ENCODE data around the gene SH3PXD2A. TPM values are rescaled to one million over a fixed set of nuclear protein-coding genes. Genes with fewer than 3 reads are reported as not detected.
"Not testable (repeated sequence)": the region's sequence is repeated elsewhere in the genome, so short reads cannot be mapped to it uniquely, and the experiment has no call there.

Gene SH3PXD2A
- polyA plus RNA-seq, 3 donors: 3.0 to 61.0 (median 36.1) TPM

GRCh38 chr10:103646304-103646703, 209.1 kb downstream of the SH3PXD2A start:
- no peak overlapping the region for H3K27ac ChIP-seq (ENCODE audit: low read depth, low read length)
- 98% methylated on average over 3 of the region's 3 CpGs for WGBS, 3 donors

DNA sequence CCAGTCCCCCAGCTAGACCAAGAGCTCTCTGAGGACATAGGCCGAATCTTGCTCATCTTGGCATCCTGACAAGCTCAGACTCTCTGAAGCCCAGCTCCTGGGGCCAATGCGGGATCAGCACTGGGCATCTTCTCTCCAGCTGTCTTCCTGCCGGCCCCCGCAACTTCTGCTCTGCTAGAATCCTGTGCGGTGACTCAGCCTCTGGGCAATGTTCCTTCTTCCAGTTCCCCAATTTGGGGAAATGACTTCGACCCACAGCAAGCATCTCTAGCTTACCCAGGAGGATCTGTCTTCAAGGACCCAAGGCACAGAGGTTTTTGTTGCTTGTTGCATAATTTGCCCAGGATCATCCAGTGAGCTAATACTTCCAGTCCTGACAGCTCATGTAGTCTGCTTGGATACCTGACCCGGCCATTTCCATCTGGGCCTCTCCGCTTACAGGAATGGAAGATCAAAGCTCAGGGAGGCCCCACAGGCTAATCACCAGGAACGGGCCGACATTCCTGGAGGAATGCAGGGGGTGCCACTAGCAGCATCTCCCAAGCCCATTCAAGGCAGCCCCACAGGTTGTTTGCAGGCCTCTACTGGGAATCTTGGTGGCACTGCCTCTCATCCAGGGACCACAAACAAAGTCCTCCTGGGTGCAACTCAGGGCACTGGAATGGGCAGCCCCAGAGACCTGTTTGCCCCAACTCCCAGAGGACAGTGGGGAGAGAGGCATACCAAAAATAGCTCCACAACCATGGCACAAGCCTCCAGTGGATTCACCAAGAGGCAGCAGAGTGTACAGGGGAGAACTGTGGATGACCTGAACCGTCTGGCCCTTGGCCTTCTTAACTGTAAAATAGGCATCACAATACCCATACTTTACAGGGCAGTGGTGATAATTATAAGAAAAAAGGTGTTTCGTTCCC, 210.0 kb downstream of the SH3PXD2A start:
- peak overlapping the region; percentile 16 for H3K27ac ChIP-seq (ENCODE audit: low read depth, low read length)
- WGBS, 3 donors: 40 to 69% (median 44%) methylated on average over 12 of the region's 12 CpGs

DNA sequence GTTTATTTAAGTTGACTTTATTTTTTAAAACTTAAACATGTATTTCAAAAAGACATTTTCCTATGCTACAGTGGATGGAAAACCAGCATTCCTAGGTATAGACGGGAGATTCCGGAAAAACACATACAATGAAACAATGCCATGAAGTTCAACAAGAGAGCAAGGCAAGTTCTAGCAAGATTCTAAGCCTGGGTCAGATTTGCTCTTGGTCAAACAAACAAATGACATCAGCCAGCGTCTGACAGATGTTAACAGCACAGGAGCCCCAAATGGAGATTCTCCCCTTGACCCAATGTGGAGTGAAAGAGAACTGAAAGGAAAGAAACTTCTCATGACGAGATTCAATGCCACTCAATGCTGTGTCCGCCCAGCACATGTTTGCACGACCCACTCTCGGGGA, 212.0 kb downstream of the SH3PXD2A start:
- 92 to 94% (median 94%) methylated on average over 7 of the region's 7 CpGs for WGBS, 3 donors
- no peak overlapping the region for H3K27ac ChIP-seq (ENCODE audit: low read depth, low read length)

DNA sequence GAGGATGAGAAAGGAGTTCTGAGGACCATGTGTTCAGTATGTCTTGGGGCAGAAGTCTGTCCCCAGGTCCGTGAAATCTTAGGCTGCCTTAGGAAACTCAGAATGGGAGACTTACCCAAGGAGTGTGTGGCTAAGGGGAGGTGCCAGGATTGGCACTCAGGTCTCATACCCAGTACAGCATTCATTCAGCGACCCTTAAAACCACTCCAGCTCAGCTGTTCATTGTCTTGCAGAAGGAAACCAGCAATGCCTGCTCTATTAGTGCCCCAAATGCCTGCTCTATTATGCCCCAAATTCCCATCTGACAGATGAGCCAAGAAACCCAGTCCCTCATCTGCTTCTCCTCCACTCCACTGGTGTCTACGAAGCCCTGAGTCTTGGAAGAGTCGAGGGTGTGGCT, 214.1 kb downstream of the SH3PXD2A start:
- WGBS, 3 donors: 84 to 87% (median 84%) methylated on average over 4 of the region's 4 CpGs
- no peak overlapping the region for H3K27ac ChIP-seq (ENCODE audit: low read depth, low read length)

- 62 to 66% (median 66%) methylated on average over 11 of the region's 11 CpGs for WGBS, 3 donors
- H3K27ac ChIP-seq (ENCODE audit: low read depth, low read length): no peak overlapping the region
These were observed 214.8 kb downstream of the SH3PXD2A start for GRCh38 chr10:103640436-103641181.

DNA sequence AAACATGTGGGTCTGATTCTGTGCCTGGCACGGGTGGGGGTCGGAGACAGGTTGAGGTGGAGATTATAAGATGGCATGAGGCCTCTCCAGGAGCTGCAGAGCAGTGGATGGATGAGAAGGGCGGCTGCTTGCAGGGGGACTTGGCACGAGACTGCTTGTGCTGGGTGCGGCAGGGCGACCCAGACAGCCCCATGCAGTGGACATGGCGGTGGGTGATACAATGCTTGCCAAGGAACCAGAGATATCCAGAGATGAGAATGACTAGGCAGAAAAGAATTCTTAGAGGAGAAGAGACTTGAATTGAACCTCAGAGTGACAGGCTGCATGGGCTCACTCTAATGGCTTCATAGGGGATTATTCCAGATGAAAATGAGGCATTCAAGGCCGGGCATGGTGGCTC, 216.4 kb downstream of the SH3PXD2A start:
- H3K27ac ChIP-seq (ENCODE audit: low read depth, low read length): no peak overlapping the region

GRCh38 chr10:103637927-103638557, 217.3 kb downstream of the SH3PXD2A start:
- 41 to 58% (median 58%) methylated on average over 19 of the region's 19 CpGs for WGBS, 3 donors
- no peak overlapping the region for H3K27ac ChIP-seq (ENCODE audit: low read depth, low read length)

More for the DNA sequence above, 216.4 kb downstream of the SH3PXD2A start:
- 88 to 94% (median 89%) methylated on average over 8 of the region's 8 CpGs for WGBS, 3 donors

- 73 to 87% (median 80%) methylated on average over 10 of the region's 10 CpGs for whole genome bisulfite sequencing, 3 donors
- no peak overlapping the region for H3K27ac ChIP-seq (ENCODE audit: low read depth, low read length)
These were observed 218.4 kb downstream of the SH3PXD2A start for GRCh38 chr10:103637011-103637410.

DNA sequence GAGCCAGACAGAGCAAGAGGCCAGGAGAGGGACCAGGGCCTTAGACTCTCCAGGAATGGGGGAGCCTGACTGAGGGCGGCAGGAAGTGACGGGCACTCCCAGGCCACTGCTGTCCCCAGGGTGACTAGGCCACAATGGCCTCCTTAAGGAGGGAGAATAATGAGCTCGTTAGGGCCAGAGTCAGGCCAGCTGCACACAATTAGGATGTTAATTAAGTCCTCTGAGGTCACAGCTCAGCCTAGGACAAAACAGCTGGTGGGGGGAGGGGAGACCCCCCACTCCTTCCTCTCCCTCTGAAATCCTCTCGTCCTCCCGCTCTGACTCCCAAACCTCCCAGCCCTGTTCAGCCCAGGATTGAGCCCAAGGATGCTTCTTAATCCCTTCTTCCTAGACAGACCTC, 218.9 kb downstream of the SH3PXD2A start:
- 71 to 83% (median 74%) methylated on average over 5 of the region's 5 CpGs for WGBS, 3 donors
- H3K27ac ChIP-seq (ENCODE audit: low read depth, low read length): no peak overlapping the region

- WGBS, 3 donors: 62 to 67% (median 67%) methylated on average over 5 of the region's 5 CpGs
These were observed 219.8 kb downstream of the SH3PXD2A start for GRCh38 chr10:103635580-103635979.

DNA sequence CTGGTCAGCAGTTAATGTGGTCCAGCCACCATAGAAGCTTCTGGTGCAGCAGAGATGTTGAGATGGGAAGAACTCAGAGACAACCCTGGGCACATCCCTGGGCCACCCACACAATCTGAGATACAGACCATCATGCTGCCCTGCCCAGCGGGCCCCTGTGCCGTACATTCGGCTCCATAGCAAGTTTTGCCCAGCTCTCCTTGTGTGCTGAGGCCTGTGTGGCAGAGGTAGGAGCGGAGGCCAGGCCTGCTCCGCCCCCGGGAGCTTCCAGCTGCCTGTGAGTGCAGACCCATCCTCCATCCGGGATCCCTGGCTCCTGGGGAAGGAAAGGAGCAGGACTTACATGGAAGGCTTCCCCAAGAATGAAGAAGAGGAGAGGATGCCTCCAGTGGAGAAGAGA, 221.5 kb downstream of the SH3PXD2A start:
- H3K27ac ChIP-seq (ENCODE audit: low read depth, low read length): no peak overlapping the region
- 93 to 97% (median 95%) methylated on average over 7 of the region's 7 CpGs for WGBS, 3 donors

More at GRCh38 chr10:103635580-103635979, 219.8 kb downstream of the SH3PXD2A start:
- no peak overlapping the region for H3K27ac ChIP-seq (ENCODE audit: low read depth, low read length)

DNA sequence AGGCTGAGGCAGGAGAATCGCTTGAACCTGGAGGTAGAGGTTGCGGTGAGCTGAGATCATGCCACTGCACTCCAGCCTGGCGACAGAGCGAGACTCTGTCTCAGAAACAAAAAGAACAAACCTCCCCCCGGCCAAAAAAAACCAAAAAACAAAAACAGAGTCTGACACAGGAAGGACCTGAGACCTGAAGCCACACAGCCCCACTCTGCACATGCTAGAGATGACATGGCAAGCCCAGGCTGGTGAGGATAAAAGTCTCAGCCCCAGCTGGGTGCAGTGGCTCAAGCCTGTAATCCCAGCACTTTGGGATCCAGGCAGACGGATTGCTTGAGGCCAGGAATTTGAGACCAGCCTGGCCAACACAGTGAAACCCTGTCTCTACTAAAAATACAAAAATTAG, 222.5 kb downstream of the SH3PXD2A start:
- 90 to 93% (median 93%) methylated on average over 6 of the region's 6 CpGs for WGBS, 3 donors
- not testable (repeated sequence) for H3K27ac ChIP-seq (ENCODE audit: low read depth, low read length)

DNA sequence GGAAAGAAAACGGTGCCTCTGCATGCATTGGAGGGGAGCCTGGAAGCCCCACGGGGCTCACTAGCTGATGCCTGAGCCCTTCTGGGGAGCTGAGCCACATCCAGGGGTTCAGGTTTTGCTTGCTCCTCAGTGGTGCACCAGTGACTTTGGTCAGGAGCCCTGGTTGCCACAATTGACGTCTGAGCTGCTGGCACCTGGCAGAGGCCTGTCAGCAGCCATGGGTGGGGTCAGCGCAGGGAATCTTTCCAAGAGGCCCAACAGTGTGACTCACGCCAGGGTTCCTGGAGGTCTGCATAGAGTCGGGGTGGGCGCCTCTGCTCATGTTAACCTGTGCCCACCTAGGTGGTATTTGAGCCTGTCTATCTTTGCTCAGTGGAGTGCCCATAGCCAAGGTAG, 223.1 kb downstream of the SH3PXD2A start:
- 70 to 74% (median 70%) methylated on average over 7 of the region's 7 CpGs for WGBS, 3 donors
- H3K27ac ChIP-seq (ENCODE audit: low read depth, low read length): no peak overlapping the region

- no peak overlapping the region for H3K27ac ChIP-seq (ENCODE audit: low read depth, low read length)
- 52 to 78% (median 65%) methylated on average over 1 of the region's 1 CpG for WGBS, 3 donors
These were observed 225.2 kb downstream of the SH3PXD2A start for GRCh38 chr10:103630156-103630555.

- 65 to 80% (median 78%) methylated on average over 3 of the region's 3 CpGs for WGBS, 3 donors
- no peak overlapping the region for H3K27ac ChIP-seq (ENCODE audit: low read depth, low read length)
These were observed 225.8 kb downstream of the SH3PXD2A start for GRCh38 chr10:103629581-103629980.

DNA sequence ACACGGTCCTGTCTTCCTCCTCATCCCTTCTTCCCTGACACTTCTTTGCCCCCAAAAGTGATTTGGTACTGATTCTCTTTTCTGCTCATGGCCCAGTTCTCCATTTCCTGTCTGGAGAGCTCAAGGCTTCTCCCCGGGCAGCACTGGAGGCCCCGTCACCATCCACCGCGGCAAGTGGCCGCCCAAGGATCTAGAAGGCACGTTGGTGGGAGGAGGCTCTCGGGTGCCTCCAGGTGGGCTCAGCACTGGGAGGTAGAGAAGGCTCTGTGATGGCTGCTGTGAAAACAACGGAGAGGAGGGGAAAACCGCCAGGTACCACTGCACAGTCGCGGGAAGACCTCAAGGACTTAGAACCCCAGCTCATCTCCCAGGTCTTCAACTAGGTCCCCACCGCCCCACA, 227.5 kb downstream of the SH3PXD2A start:
- 92 to 94% (median 93%) methylated on average over 13 of the region's 13 CpGs for WGBS, 3 donors
- H3K27ac ChIP-seq (ENCODE audit: low read depth, low read length): no peak overlapping the region

DNA sequence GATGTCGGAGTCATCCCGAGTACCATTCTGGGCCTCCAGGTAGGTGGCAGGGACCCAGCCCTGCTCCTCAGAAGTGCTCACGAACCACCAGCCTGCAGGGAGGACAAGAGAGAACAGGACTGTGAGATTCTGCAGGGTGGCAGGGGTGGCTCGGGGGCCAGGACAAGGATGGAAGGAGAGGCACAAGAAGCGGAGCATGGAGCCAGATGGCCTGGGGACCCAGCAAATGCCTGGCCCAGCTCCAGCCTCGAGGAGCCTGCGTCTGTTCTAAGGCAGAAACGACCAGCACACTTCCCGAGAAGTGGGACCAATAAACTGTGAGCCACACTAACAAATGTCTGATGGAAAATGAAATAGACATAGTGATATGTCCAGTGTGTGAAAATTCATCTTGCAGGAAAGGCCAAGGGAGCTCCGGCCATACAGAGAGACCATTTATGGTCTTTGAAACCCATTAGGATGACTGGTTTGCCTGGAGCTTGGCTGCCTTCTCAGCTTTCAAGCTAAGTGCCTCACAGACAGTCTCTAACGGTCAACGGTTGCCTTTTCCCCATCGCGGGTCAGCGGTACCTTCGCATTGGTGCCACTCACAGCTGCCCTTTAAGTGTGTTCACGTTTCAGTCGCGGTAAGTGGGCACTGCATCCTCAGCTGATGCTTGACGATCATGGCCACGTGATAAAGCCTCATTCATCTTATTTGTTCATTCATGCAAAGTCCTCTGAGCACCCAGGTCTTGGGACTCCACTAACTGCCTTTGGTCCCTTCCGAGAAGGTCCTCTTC, 228.1 kb downstream of the SH3PXD2A start:
- WGBS, 3 donors: 87 to 88% (median 88%) methylated on average over 22 of the region's 22 CpGs
- H3K27ac ChIP-seq (ENCODE audit: low read depth, low read length): no peak overlapping the region

DNA sequence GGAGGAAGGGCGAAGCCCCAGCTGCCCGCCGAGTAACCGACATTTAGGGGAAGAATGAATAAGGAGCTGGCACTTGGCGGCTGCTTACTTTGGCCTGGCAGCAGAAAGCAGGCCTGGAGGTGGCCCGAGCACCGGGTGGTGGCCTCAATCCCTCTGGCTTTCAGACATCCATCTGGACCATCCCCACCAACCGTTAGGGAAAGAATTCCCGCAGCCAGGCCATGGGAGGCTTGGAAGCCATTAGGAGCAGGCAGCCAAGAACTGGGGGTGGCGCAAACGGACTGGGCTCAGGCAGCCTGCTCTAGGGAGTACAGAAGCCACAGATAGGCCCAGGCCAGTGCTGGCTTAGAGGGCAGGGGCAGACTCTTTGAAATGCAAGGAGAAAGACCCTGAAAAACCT, 229.2 kb downstream of the SH3PXD2A start:
- H3K27ac ChIP-seq (ENCODE audit: low read depth, low read length): no peak overlapping the region
- WGBS, 3 donors: 83 to 92% (median 86%) methylated on average over 11 of the region's 11 CpGs

Data from adipose tissue (tissue), 3 donors.